ENCODE measurements around the gene ELMOD3. TPM values are rescaled to one million over a fixed set of nuclear protein-coding genes. Genes with fewer than 3 reads are reported as not detected.

Gene ELMOD3
- total RNA-seq, 4 donors from 2014 or later, result 15.9 to 31.7 (median 25.0) TPM

- no peaks in the 10 kb centered on the region for H3K36me3 ChIP-seq
- no peaks in the 10 kb centered on the region for H3K27me3 ChIP-seq
- no peak for ATAC-seq
- intact Hi-C loops (cut with DNase I; ENCODE audit: low total_unique reads), result loop anchor here (5.0 kb wide), 1 partner anchor 162 kb away; the partner anchor contains the start of gene TMEM150A
- no peak overlapping the region for H3K4me3 ChIP-seq
- no peak overlapping the region for H3K27ac ChIP-seq
- in situ Hi-C loops (cut with MboI; ENCODE audit: low sequenced_read_pairs in 4 of 4), result no loop called here
- DNase-seq, result no peak
- no peaks in the 10 kb centered on the region for H3K9me3 ChIP-seq
- no peak for TF ChIP-seq CTCF (IDR thresholded peaks at IDR 0.05 in 4 of 5, conservative IDR thresholded peaks at IDR 0.05 in 1 of 5)
- TF ChIP-seq POLR2A (IDR thresholded peaks at IDR 0.05), result no peak
- H3K4me1 ChIP-seq, result peaks cover 15 to 30% of the 10 kb centered on the region in 2 donors
Observed at GRCh38 chr2:85439986-85440385, 85.4 kb downstream of the ELMOD3 start.

GRCh38 chr2:85440729-85441128 is 86.2 kb downstream of the ELMOD3 start:
- Histone ChIP-seq H3K4me1 (peaks cover 15 to 27% of the 10 kb centered on the region in 2 donors), H3K9me3 (no peaks in the 10 kb centered on the region), H3K27ac (no peak overlapping the region), H3K36me3 (no peaks in the 10 kb centered on the region), H3K27me3 (no peaks in the 10 kb centered on the region), H3K4me3 (no peak overlapping the region)
- in situ Hi-C loops (cut with MboI; ENCODE audit: low sequenced_read_pairs in 4 of 4) (no loop called here), intact Hi-C loops (cut with DNase I; ENCODE audit: low total_unique reads) (no loop called here)
- no peak for TF ChIP-seq POLR2A (IDR thresholded peaks at IDR 0.05)
- DNase-seq (no peak), ATAC-seq (no peak)

Other genes with a start within 250 kb of the ELMOD3 start
- 1 to 10 TPM; 1.1 to 3.9 (median 2.8) TPM for gene TCF7L1, start 221.4 kb upstream of the ELMOD3 start, total RNA-seq
- gene TGOLN2, start 26.8 kb upstream of the ELMOD3 start, total RNA-seq, result 10 to 100 TPM; 29.5 to 81.7 (median 61.9) TPM
- gene RETSAT, start 241 bp upstream of the ELMOD3 start, total RNA-seq, result 100 to 1,000 TPM in 3 of 4 donors, 10 to 100 TPM in 1; 62.2 to 151 (median 116) TPM
- 10 to 100 TPM; 15.9 to 35.6 (median 23.1) TPM for gene CAPG, start 55.6 kb downstream of the ELMOD3 start, total RNA-seq
- 1 to 10 TPM in 1 of 4 donors, not detected in 3; 3.5 TPM for gene SH2D6, start 63.9 kb downstream of the ELMOD3 start, total RNA-seq
- gene MAT2A, start 184.4 kb downstream of the ELMOD3 start, total RNA-seq, result 100 to 1,000 TPM in 1 of 4 donors, 10 to 100 TPM in 3; 33.2 to 131 (median 56.0) TPM
- gene GGCX, start 206.7 kb downstream of the ELMOD3 start, total RNA-seq, result 10 to 100 TPM; 18.3 to 33.1 (median 28.2) TPM
- 10 to 100 TPM in 1 of 4 donors, 1 to 10 TPM in 3; 5.3 to 12.1 (median 7.1) TPM for gene VAMP8, start 222.8 kb downstream of the ELMOD3 start, total RNA-seq
- 10 to 100 TPM; 19.9 to 47.0 (median 36.9) TPM for gene VAMP5, start 229.7 kb downstream of the ELMOD3 start, total RNA-seq
- gene RNF181, start 241.0 kb downstream of the ELMOD3 start, total RNA-seq, result 100 to 1,000 TPM; 207 to 235 (median 215) TPM
- gene TMEM150A, start 247.9 kb downstream of the ELMOD3 start, total RNA-seq, result 100 to 1,000 TPM in 1 of 4 donors, 10 to 100 TPM in 3; 44.4 to 102 (median 80.7) TPM